Naive thymus-derived CD4-positive, alpha-beta T cell (primary cell): ENCODE measurements around the gene TPH2. TPM values are rescaled to one million over a fixed set of nuclear protein-coding genes. Genes with fewer than 3 reads are reported as not detected.

Experiments
- ATAC-seq: fragments of 150-1000 bp; cut with Tn5 transposase; 2 replicates; pipeline ENCODE4 v1.10.0; 2021; ENCODE audit warnings: mild to moderate bottlenecking, moderate library complexity
- CTCF ChIA-PET: fragments of 350-600 bp; sonication (Branson Sonifier 250); formaldehyde crosslinking; loops from one replicate; lab custom pipeline; 2021; ENCODE audit warnings: antibody characterized with exemption; lab: Charles Lee
- POLR2A ChIA-PET: fragments of 350-600 bp; sonication (Branson Sonifier 250); formaldehyde crosslinking; loops from one replicate; lab custom pipeline; 2021; ENCODE audit warnings: antibody characterized with exemption, inconsistent platforms; lab: Charles Lee
- DNase-seq, 9 donors: peaks; one replicate each; pipeline versions ENCODE4 v3.0.0 to v3.0.0-alpha.2; 2020 to 2022; ENCODE audit warnings: mixed read lengths in 1 of 9
- H3K27ac ChIP-seq: one replicate; pipeline ENCODE4 v1.7.0; 2013; ENCODE audit warnings: mild to moderate bottlenecking, low read depth, low read length, moderate library complexity
- H3K27me3 ChIP-seq, 2 donors: one replicate each; pipeline ENCODE4 v1.7.0; 2013; ENCODE audit warnings: low read length in 2 of 2, mild to moderate bottlenecking in 2 of 2, moderate library complexity in 2 of 2; ENCODE audit not compliant: control insufficient read depth in 2 of 2, insufficient read depth in 2 of 2
- H3K36me3 ChIP-seq, 3 experiments: 1 replicate in 2 of 3; 2 replicates in 1 of 3; pipeline ENCODE4 v1.7.0; 2013; ENCODE audit warnings: low read length in 3 of 3, mild to moderate bottlenecking in 3 of 3, moderate library complexity in 1 of 3; ENCODE audit not compliant: insufficient read depth in 3 of 3, control insufficient read depth in 2 of 3
- H3K4me1 ChIP-seq, 2 donors: one replicate each; pipeline ENCODE4 v1.7.0; 2013; ENCODE audit warnings: low read length in 2 of 2, mild to moderate bottlenecking in 2 of 2, moderate library complexity in 1 of 2; ENCODE audit not compliant: control insufficient read depth in 2 of 2, insufficient read depth in 2 of 2
- H3K4me3 ChIP-seq: 2 replicates; pipeline ENCODE4 v1.7.0; 2013; ENCODE audit warnings: mild to moderate bottlenecking, low read length
- H3K9me3 ChIP-seq, 3 experiments: 1 replicate in 2 of 3; 2 replicates in 1 of 3; pipeline ENCODE4 v1.7.0; 2013; ENCODE audit warnings: low read length in 3 of 3; ENCODE audit not compliant: control insufficient read depth in 2 of 3
- H3K27ac Mint-ChIP-seq, 9 donors: one replicate each; pipeline ENCODE4 v1.8.0; 2020 to 2022; ENCODE audit warnings: mixed read lengths in 9 of 9, mild to moderate bottlenecking in 8 of 9, moderate library complexity in 5 of 9, inconsistent platforms in 2 of 9
- H3K27me3 Mint-ChIP-seq, 5 donors: one replicate each; pipeline ENCODE4 v1.8.0; 2021 to 2022; ENCODE audit warnings: mixed read lengths in 5 of 5, mild to moderate bottlenecking in 1 of 5
- H3K36me3 Mint-ChIP-seq, 5 donors: one replicate each; pipeline ENCODE4 v1.8.0; 2020 to 2022; ENCODE audit warnings: mixed read lengths in 5 of 5, mild to moderate bottlenecking in 3 of 5, inconsistent platforms in 1 of 5
- H3K4me1 Mint-ChIP-seq, 7 donors: one replicate each; pipeline ENCODE4 v1.8.0; 2020 to 2022; ENCODE audit warnings: mixed read lengths in 7 of 7, mild to moderate bottlenecking in 3 of 7, inconsistent platforms in 1 of 7
- H3K4me3 Mint-ChIP-seq, 10 donors: one replicate each; pipeline ENCODE4 v1.8.0; 2020 to 2022; ENCODE audit warnings: mild to moderate bottlenecking in 10 of 10, mixed read lengths in 10 of 10, moderate library complexity in 6 of 10, inconsistent platforms in 2 of 10
- H3K9me3 Mint-ChIP-seq, 11 donors: one replicate each; pipeline ENCODE4 v1.8.0; 2020 to 2022; ENCODE audit warnings: mixed read lengths in 11 of 11, mild to moderate bottlenecking in 4 of 11, inconsistent platforms in 1 of 11, moderate library complexity in 1 of 11
- intact Hi-C, 2 donors: fragments of 100-400 bp; cut with micrococcal nuclease; formaldehyde crosslinking; loops; one replicate each; pipeline ENCODE4 v1.15.1; 2023
- polyA plus RNA-seq, 2 donors: library from polyadenylated mRNA; unstranded; fragments of 300-500 nt; fragmentation: Illumina TruSeq; gene quantifications; one replicate each; pipeline ENCODE4 v1.2.3, GENCODE V29; 2021
- total RNA-seq, 6 experiments: library from RNA in 5 of 6; stranded (reverse) in 5 of 6; gene quantifications; 1 replicate in 5 of 6; 2 replicates in 1 of 6; pipeline ENCODE4 v1.2.3 and lab custom pipeline; 2021 to 2026

Gene TPH2
- total and polyA plus RNA-seq, 7 experiments from 2014 or later, result 0.16 TPM; not detected in 6

GRCh38 chr12:71935594-71935993, 3.1 kb upstream of the TPH2 start:
- Mint-ChIP-seq H3K4me3 (no peak overlapping the region), H3K36me3 (no peaks in the 10 kb centered on the region), H3K4me1 (peaks cover 0 to 9% (median 0%) of the 10 kb centered on the region in 7 donors), H3K27me3 (peaks cover 36 to 60% (median 39%) of the 10 kb centered on the region in 5 donors), H3K27ac (no peak overlapping the region), H3K9me3 (peaks cover 0 to 2% (median 0%) of the 10 kb centered on the region in 11 donors)
- ChIA-PET CTCF (no interaction called here), POLR2A (no interaction called here)
- no peak for DNase-seq
- no peak overlapping the region for H3K4me3 ChIP-seq
- H3K4me1 ChIP-seq, result no peaks in the 10 kb centered on the region
- ATAC-seq, result no peak
- H3K9me3 ChIP-seq, result no peaks in the 10 kb centered on the region
- H3K36me3 ChIP-seq, result no peaks in the 10 kb centered on the region
- intact Hi-C loops, result loop anchor here in 1 of 2 donors (1.0 to 5.0 kb wide), 2 partner anchors 98 to 155 kb away; partner anchors contain the start of gene TBC1D15
- no peak overlapping the region for H3K27ac ChIP-seq
- H3K27me3 ChIP-seq, result no peaks in the 10 kb centered on the region

DNA sequence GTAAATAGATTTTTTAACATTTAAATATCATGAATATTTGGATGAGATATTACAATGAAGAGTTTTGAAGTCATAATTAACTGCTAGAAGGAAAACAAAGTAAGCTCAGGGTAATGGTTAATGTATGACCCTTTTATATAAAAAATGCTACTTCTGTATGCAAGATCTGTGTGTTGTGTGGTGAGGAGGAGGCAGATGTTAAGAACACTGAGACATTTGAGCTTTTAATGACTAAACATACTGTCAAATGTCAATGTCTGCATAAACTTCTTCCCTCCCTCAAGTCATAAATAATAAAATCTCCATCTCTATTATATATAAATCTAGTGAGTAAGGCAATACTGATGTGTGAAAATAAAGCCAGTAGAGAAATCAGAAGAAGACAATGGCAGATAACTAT, 1.4 kb downstream of the TPH2 start:
- POLR2A ChIA-PET, result no interaction called here
- H3K27ac ChIP-seq, result no peak overlapping the region
- Mint-ChIP-seq H3K4me1 (peaks cover 0 to 9% (median 0%) of the 10 kb centered on the region in 7 donors), H3K36me3 (no peaks in the 10 kb centered on the region), H3K4me3 (no peak overlapping the region), H3K27me3 (peaks cover 58 to 90% (median 73%) of the 10 kb centered on the region in 5 donors), H3K27ac (no peak overlapping the region), H3K9me3 (peaks cover 0 to 2% (median 0%) of the 10 kb centered on the region in 11 donors)
- H3K4me1 ChIP-seq, result no peaks in the 10 kb centered on the region
- CTCF ChIA-PET, result no interaction called here
- DNase-seq (no peak), ATAC-seq (no peak)
- no peaks in the 10 kb centered on the region for H3K27me3 ChIP-seq
- intact Hi-C loops, result no loop called here
- H3K4me3 ChIP-seq, result no peak overlapping the region
- no peaks in the 10 kb centered on the region for H3K36me3 ChIP-seq
- H3K9me3 ChIP-seq, result no peaks in the 10 kb centered on the region

DNA sequence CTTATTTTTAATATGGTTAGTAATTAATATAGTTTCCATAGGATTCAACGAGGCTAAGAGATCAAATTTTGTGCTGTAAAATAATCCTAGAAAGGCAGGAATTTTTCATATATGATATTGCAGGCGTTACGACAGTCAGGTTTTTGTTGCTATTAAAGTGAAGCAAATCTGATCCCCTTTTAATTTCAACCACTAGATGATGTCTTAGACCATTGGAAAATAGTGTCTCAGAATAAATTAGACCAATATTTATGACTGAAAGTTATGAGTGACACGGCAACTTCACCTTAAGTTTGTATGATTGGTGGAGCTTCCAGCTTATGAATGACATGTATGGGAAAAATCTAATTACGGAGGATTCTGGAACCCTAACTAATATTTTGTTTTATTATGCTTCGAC, 2.5 kb downstream of the TPH2 start:
- no peak overlapping the region for H3K4me3 ChIP-seq
- ChIA-PET CTCF (no interaction called here), POLR2A (no interaction called here)
- Mint-ChIP-seq H3K4me1 (peaks cover 0 to 6% (median 0%) of the 10 kb centered on the region in 7 donors), H3K27me3 (peaks cover 58 to 89% (median 72%) of the 10 kb centered on the region in 5 donors), H3K36me3 (no peaks in the 10 kb centered on the region), H3K9me3 (peaks cover 0 to 1% (median 0%) of the 10 kb centered on the region in 11 donors), H3K27ac (no peak overlapping the region), H3K4me3 (no peak overlapping the region)
- no peaks in the 10 kb centered on the region for H3K4me1 ChIP-seq
- DNase-seq (no peak), ATAC-seq (no peak)
- intact Hi-C loops, result no loop called here
- no peaks in the 10 kb centered on the region for H3K36me3 ChIP-seq
- H3K9me3 ChIP-seq, result no peaks in the 10 kb centered on the region
- H3K27me3 ChIP-seq, result no peaks in the 10 kb centered on the region
- H3K27ac ChIP-seq, result no peak overlapping the region

DNA sequence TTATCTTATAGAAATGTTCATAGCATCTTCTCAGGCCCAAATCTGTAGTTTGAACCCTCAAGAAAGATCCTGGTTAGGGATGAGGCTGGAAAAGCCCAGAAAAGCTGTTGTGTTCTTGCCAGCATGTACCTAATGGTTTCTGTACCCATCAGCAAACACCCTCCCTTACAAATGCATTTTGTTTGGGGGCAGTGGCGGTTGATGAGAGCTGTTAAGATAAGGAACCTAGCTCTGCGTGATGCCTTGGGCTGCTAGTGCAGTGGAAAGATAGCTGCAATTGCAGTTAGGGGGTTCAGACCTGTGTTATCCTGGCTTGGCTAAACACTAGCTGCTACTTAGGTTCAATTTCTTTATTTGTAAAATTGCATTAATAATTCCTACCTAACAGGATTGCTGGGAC, 3.6 kb downstream of the TPH2 start:
- POLR2A ChIA-PET, result no interaction called here
- no peaks in the 10 kb centered on the region for H3K27me3 ChIP-seq

GRCh38 chr12:71942703-71943102, 4.1 kb downstream of the TPH2 start:
- no peak overlapping the region for H3K4me3 ChIP-seq
- intact Hi-C loops, result no loop called here
- no peaks in the 10 kb centered on the region for H3K36me3 ChIP-seq
- Mint-ChIP-seq H3K27me3 (peaks cover 58 to 80% (median 72%) of the 10 kb centered on the region in 5 donors), H3K4me3 (no peak overlapping the region), H3K27ac (no peak overlapping the region), H3K9me3 (no peaks in the 10 kb centered on the region), H3K4me1 (peaks cover 0 to 6% (median 0%) of the 10 kb centered on the region in 7 donors), H3K36me3 (no peaks in the 10 kb centered on the region)
- POLR2A ChIA-PET, result no interaction called here
- no peaks in the 10 kb centered on the region for H3K4me1 ChIP-seq
- H3K9me3 ChIP-seq, result no peaks in the 10 kb centered on the region
- ATAC-seq, result no peak
- H3K27ac ChIP-seq, result no peak overlapping the region
- H3K27me3 ChIP-seq, result no peaks in the 10 kb centered on the region
- no peak for DNase-seq
- CTCF ChIA-PET, result no interaction called here

More for the DNA sequence above, 3.6 kb downstream of the TPH2 start:
- intact Hi-C loops, result no loop called here
- DNase-seq, result no peak
- H3K36me3 ChIP-seq, result no peaks in the 10 kb centered on the region
- no peak overlapping the region for H3K27ac Mint-ChIP-seq
- H3K9me3 Mint-ChIP-seq, result no peaks in the 10 kb centered on the region
- no peak overlapping the region for H3K4me3 Mint-ChIP-seq
- H3K4me1 Mint-ChIP-seq, result peaks cover 0 to 6% (median 0%) of the 10 kb centered on the region in 7 donors
- no peak overlapping the region for H3K27ac ChIP-seq
- ATAC-seq, result no peak
- H3K27me3 Mint-ChIP-seq, result peaks cover 60 to 84% (median 77%) of the 10 kb centered on the region in 5 donors
- H3K4me1 ChIP-seq, result no peaks in the 10 kb centered on the region
- H3K36me3 Mint-ChIP-seq, result no peaks in the 10 kb centered on the region
- H3K9me3 ChIP-seq, result no peaks in the 10 kb centered on the region
- H3K4me3 ChIP-seq, result no peak overlapping the region
- CTCF ChIA-PET, result no interaction called here

DNA sequence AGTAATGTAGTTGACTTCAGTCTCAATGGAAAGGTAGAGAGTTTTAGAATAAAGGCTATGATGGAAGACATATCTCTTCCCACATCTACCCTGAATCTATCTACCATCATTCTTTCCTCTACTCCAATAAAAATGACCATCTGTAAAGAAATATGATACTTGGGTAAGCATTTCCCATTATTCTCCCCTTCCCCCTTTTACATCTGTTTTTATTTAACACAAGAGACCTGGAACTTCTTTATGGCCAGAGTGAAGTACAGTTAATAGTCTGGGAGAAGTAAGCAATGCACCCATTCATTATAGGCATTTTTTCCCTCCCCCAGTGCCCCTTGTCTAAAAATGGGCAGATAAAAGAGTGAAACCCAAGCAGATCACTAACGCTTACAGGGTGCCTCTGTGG, 6.5 kb downstream of the TPH2 start:
- no peaks in the 10 kb centered on the region for H3K4me1 Mint-ChIP-seq
- ChIA-PET CTCF (no interaction called here), POLR2A (no interaction called here)
- Histone ChIP-seq H3K27me3 (no peaks in the 10 kb centered on the region), H3K9me3 (no peaks in the 10 kb centered on the region), H3K4me1 (no peaks in the 10 kb centered on the region), H3K4me3 (no peak overlapping the region), H3K36me3 (no peaks in the 10 kb centered on the region), H3K27ac (no peak overlapping the region)
- H3K9me3 Mint-ChIP-seq, result no peaks in the 10 kb centered on the region
- no peaks in the 10 kb centered on the region for H3K36me3 Mint-ChIP-seq
- H3K4me3 Mint-ChIP-seq, result no peak overlapping the region
- intact Hi-C loops, result no loop called here
- H3K27me3 Mint-ChIP-seq, result peaks cover 45 to 59% (median 51%) of the 10 kb centered on the region in 5 donors
- no peak overlapping the region for H3K27ac Mint-ChIP-seq
- DNase-seq (no peak), ATAC-seq (no peak)

GRCh38 chr12:71945883-71946282, 7.2 kb downstream of the TPH2 start:
- H3K27ac Mint-ChIP-seq, result no peak overlapping the region
- H3K36me3 Mint-ChIP-seq, result no peaks in the 10 kb centered on the region
- Histone ChIP-seq H3K4me3 (no peak overlapping the region), H3K4me1 (no peaks in the 10 kb centered on the region), H3K27me3 (no peaks in the 10 kb centered on the region), H3K36me3 (no peaks in the 10 kb centered on the region), H3K9me3 (no peaks in the 10 kb centered on the region), H3K27ac (no peak overlapping the region)
- POLR2A ChIA-PET, result no interaction called here
- ATAC-seq, result no peak
- H3K4me3 Mint-ChIP-seq, result no peak overlapping the region
- H3K4me1 Mint-ChIP-seq, result no peaks in the 10 kb centered on the region
- peaks cover 40 to 54% (median 44%) of the 10 kb centered on the region in 5 donors for H3K27me3 Mint-ChIP-seq
- CTCF ChIA-PET, result no interaction called here
- no peaks in the 10 kb centered on the region for H3K9me3 Mint-ChIP-seq
- DNase-seq, result no peak
- intact Hi-C loops, result no loop called here
